Measurements from ENCODE around the gene MCEE.

GRCh38 chr2:71129114-71129901, 721 bp downstream of the MCEE start:
- TF ChIP-seq CTCF (conservative IDR thresholded peaks at IDR 0.05) (no peak), EZH2 (IDR thresholded peaks at IDR 0.05; ENCODE audit: low read depth) (no peak)
